ENCODE measurements around the gene ATP2C2.

Gene ATP2C2

DNA sequence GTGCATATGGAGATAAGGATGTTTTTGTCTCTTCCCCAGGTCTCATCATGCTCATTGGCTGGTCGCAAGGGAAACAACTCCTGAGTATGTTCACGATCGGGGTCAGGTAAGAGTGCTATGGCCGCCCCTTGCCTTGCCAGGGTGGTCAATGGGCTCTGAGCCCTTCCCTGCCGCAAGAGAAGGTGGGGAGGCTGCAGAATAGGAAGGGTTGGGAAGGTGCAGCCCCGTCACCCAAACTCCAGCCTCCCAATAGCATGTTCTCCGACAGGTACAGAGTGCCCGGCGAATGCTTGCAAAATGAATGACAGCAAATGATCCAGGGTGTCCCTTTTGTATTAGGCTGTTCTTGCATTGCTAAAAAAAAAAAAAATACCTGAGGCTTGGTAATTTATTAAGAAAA lies 57.4 kb downstream of the ATP2C2 start:
- WGBS = 91% methylated on average over 9 of the region's 9 CpGs
- peaks cover 19 to 37% of the 10 kb centered on the region in 2 experiments for H3K27me3 ChIP-seq (ENCODE audit: control insufficient read depth in 1 of 2, insufficient read depth in 1 of 2, low read length in 2 of 2)
- no peak for DNase-seq

DNA sequence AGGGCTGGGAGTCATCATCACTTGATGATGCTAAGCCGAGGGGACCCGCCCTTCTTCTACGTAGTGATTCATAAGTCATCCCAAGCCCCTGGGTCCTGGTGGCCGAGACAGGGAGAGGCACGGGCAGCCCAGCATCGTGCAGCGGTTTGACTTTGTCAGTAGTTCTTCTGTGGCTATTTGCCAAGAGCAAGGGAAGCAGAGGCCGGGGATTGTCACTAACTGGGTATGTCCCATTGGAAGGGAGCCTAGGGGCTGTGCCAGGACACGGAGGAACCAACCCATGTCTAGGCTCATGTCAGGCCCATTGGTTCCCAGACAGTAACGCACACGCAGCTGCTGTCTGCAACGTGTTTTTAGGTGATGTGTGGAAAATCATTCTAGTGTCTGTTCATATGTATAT lies 58.5 kb downstream of the ATP2C2 start:
- Histone ChIP-seq H3K18ac (ENCODE audit: low read depth in 1 of 2, low read length in 2 of 2) (no peak overlapping the region), H3K9ac (ENCODE audit: low read length) (no peak overlapping the region), H3K4me3 (ENCODE audit: insufficient read depth in 1 of 2, low read depth in 1 of 2, low read length in 2 of 2) (no peak overlapping the region), H2BK120ac (ENCODE audit: low read depth, low read length) (no peak overlapping the region), H3K14ac (ENCODE audit: low read length in 2 of 2) (no peak overlapping the region), H3K27ac (ENCODE audit: low read length, poor library complexity, severe bottlenecking) (no peak overlapping the region), H2BK12ac (ENCODE audit: low read length in 2 of 2) (no peak overlapping the region), H2AK5ac (ENCODE audit: low read length, severe bottlenecking) (no peak overlapping the region), H3K9me3 (ENCODE audit: control insufficient read depth, low read length) (peaks cover 9% of the 10 kb centered on the region), H2BK5ac (ENCODE audit: low read depth, low read length, poor library complexity, severe bottlenecking) (no peak overlapping the region), H2BK15ac (ENCODE audit: low read depth, poor library complexity, severe bottlenecking) (no peak overlapping the region), H3K23ac (ENCODE audit: low read length in 2 of 2) (no peak overlapping the region), H4K8ac (ENCODE audit: low read length) (no peak overlapping the region), H3K4ac (ENCODE audit: low read depth in 1 of 2, low read length in 2 of 2) (no peak overlapping the region), H3K27me3 (ENCODE audit: control insufficient read depth in 1 of 2, insufficient read depth in 1 of 2, low read length in 2 of 2) (peaks cover 26 to 44% of the 10 kb centered on the region in 2 experiments), H4K91ac (ENCODE audit: low read length) (no peak overlapping the region), H3K79me1 (replicated peaks; ENCODE audit: low read length, poor library complexity, severe bottlenecking) (no peaks in the 10 kb centered on the region), H2AFZ (ENCODE audit: low read depth, low read length) (no peak overlapping the region), H3K4me1 (ENCODE audit: control insufficient read depth, insufficient read depth, low read depth, low read length) (no peaks in the 10 kb centered on the region), H3K4me2 (ENCODE audit: low read length, poor library complexity, severe bottlenecking) (no peak overlapping the region), H3K36me3 (ENCODE audit: control insufficient read depth in 1 of 2, insufficient read depth in 2 of 2, low read depth in 1 of 2, low read length in 2 of 2) (no peaks in the 10 kb centered on the region)
- no peak for DNase-seq
- 90% methylated on average over 9 of the region's 12 CpGs for WGBS

More for the DNA sequence above, 57.4 kb downstream of the ATP2C2 start:
- Histone ChIP-seq H3K36me3 (ENCODE audit: control insufficient read depth in 1 of 2, insufficient read depth in 2 of 2, low read depth in 1 of 2, low read length in 2 of 2) (no peaks in the 10 kb centered on the region), H2BK120ac (ENCODE audit: low read depth, low read length) (no peak overlapping the region), H2AFZ (ENCODE audit: low read depth, low read length) (no peak overlapping the region), H3K4me1 (ENCODE audit: control insufficient read depth, insufficient read depth, low read depth, low read length) (no peaks in the 10 kb centered on the region), H2AK5ac (ENCODE audit: low read length, severe bottlenecking) (no peak overlapping the region), H3K14ac (ENCODE audit: low read length in 2 of 2) (no peak overlapping the region), H4K91ac (ENCODE audit: low read length) (no peak overlapping the region), H2BK15ac (ENCODE audit: low read depth, poor library complexity, severe bottlenecking) (no peak overlapping the region), H3K27ac (ENCODE audit: low read length, poor library complexity, severe bottlenecking) (no peak overlapping the region), H3K4ac (ENCODE audit: low read depth in 1 of 2, low read length in 2 of 2) (no peak overlapping the region), H3K79me1 (replicated peaks; ENCODE audit: low read length, poor library complexity, severe bottlenecking) (no peaks in the 10 kb centered on the region), H3K9me3 (ENCODE audit: control insufficient read depth, low read length) (peaks cover 9% of the 10 kb centered on the region), H3K4me3 (ENCODE audit: insufficient read depth in 1 of 2, low read depth in 1 of 2, low read length in 2 of 2) (no peak overlapping the region), H3K18ac (ENCODE audit: low read depth in 1 of 2, low read length in 2 of 2) (no peak overlapping the region), H4K8ac (ENCODE audit: low read length) (no peak overlapping the region), H3K9ac (ENCODE audit: low read length) (no peak overlapping the region), H2BK12ac (ENCODE audit: low read length in 2 of 2) (no peak overlapping the region), H2BK5ac (ENCODE audit: low read depth, low read length, poor library complexity, severe bottlenecking) (no peak overlapping the region), H3K23ac (ENCODE audit: low read length in 2 of 2) (no peak overlapping the region), H3K4me2 (ENCODE audit: low read length, poor library complexity, severe bottlenecking) (no peak overlapping the region)

DNA sequence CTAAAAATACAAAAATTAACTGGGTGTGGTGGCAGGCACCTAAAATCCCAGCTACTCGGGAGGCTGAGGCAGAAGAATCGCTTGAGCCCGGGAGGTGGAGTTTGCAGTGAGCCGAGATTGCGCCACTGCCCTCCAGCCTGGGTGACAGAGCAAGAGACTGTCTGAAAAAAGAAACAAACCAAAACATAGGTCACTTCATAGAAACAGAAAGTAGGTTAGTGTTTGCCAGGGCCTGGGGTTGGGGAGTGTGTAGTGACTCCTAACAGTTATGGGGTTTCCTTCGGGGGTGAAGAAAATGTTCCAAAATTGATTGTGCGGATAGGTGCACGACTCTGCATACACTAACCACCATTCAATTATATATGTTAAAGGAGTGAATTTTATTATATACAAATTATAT lies 59.2 kb downstream of the ATP2C2 start:
- no peak overlapping the region for H3K23ac ChIP-seq (ENCODE audit: low read length in 2 of 2)
- no peak overlapping the region for H2BK15ac ChIP-seq (ENCODE audit: low read depth, poor library complexity, severe bottlenecking)
- H3K4me1 ChIP-seq (ENCODE audit: control insufficient read depth, insufficient read depth, low read depth, low read length) = no peaks in the 10 kb centered on the region
- 86% methylated on average over 5 of the region's 8 CpGs for WGBS
- no peak overlapping the region for H4K8ac ChIP-seq (ENCODE audit: low read length)
- peaks cover 9% of the 10 kb centered on the region for H3K9me3 ChIP-seq (ENCODE audit: control insufficient read depth, low read length)
- no peak overlapping the region for H3K4me3 ChIP-seq (ENCODE audit: insufficient read depth in 1 of 2, low read depth in 1 of 2, low read length in 2 of 2)
- H3K9ac ChIP-seq (ENCODE audit: low read length) = no peak overlapping the region
- H3K27ac ChIP-seq (ENCODE audit: low read length, poor library complexity, severe bottlenecking) = no peak overlapping the region
- H2BK12ac ChIP-seq (ENCODE audit: low read length in 2 of 2) = no peak overlapping the region
- peak; percentile 9 for DNase-seq
- no peak overlapping the region for H3K4me2 ChIP-seq (ENCODE audit: low read length, poor library complexity, severe bottlenecking)
- no peak overlapping the region for H3K14ac ChIP-seq (ENCODE audit: low read length in 2 of 2)
- peaks cover 26 to 42% of the 10 kb centered on the region in 2 experiments for H3K27me3 ChIP-seq (ENCODE audit: control insufficient read depth in 1 of 2, insufficient read depth in 1 of 2, low read length in 2 of 2)
- H2AFZ ChIP-seq (ENCODE audit: low read depth, low read length) = no peak overlapping the region
- H3K18ac ChIP-seq (ENCODE audit: low read depth in 1 of 2, low read length in 2 of 2) = no peak overlapping the region
- H3K79me1 ChIP-seq (replicated peaks; ENCODE audit: low read length, poor library complexity, severe bottlenecking) = no peaks in the 10 kb centered on the region
- H2BK5ac ChIP-seq (ENCODE audit: low read depth, low read length, poor library complexity, severe bottlenecking) = no peak overlapping the region
- no peak overlapping the region for H4K91ac ChIP-seq (ENCODE audit: low read length)
- no peak overlapping the region for H2AK5ac ChIP-seq (ENCODE audit: low read length, severe bottlenecking)
- no peak overlapping the region for H3K4ac ChIP-seq (ENCODE audit: low read depth in 1 of 2, low read length in 2 of 2)
- no peak overlapping the region for H2BK120ac ChIP-seq (ENCODE audit: low read depth, low read length)
- H3K36me3 ChIP-seq (ENCODE audit: control insufficient read depth in 1 of 2, insufficient read depth in 2 of 2, low read depth in 1 of 2, low read length in 2 of 2) = no peaks in the 10 kb centered on the region

DNA sequence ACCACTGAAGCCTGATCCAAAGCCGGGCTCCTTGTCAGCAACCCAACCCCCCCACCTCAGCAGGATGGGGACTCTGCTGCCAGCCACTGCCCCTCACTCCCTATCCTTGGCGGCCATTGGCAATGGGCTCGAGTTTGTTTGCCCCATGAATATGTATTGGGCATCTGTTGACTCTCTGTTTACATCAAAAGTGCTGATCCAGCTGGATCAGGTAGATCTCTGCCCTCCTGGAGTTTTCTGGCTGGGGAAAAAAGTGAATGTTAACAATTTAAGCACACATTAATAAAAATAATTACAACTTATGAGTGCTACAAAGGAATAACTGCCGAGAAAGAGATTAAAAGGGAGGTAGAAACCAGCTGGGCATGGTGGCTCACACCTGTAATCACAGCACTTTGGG lies 62.5 kb downstream of the ATP2C2 start:
- Histone ChIP-seq H2AK5ac (ENCODE audit: low read length, severe bottlenecking) (no peak overlapping the region), H3K4ac (ENCODE audit: low read depth in 1 of 2, low read length in 2 of 2) (no peak overlapping the region), H2BK15ac (ENCODE audit: low read depth, poor library complexity, severe bottlenecking) (no peak overlapping the region), H3K27ac (ENCODE audit: low read length, poor library complexity, severe bottlenecking) (no peak overlapping the region), H3K27me3 (ENCODE audit: control insufficient read depth in 1 of 2, insufficient read depth in 1 of 2, low read length in 2 of 2) (peaks cover 26 to 39% of the 10 kb centered on the region in 2 experiments), H3K9ac (ENCODE audit: low read length) (no peak overlapping the region), H3K79me1 (replicated peaks; ENCODE audit: low read length, poor library complexity, severe bottlenecking) (no peaks in the 10 kb centered on the region), H2BK5ac (ENCODE audit: low read depth, low read length, poor library complexity, severe bottlenecking) (no peak overlapping the region), H4K91ac (ENCODE audit: low read length) (no peak overlapping the region), H3K36me3 (ENCODE audit: control insufficient read depth in 1 of 2, insufficient read depth in 2 of 2, low read depth in 1 of 2, low read length in 2 of 2) (no peaks in the 10 kb centered on the region), H2BK12ac (ENCODE audit: low read length in 2 of 2) (no peak overlapping the region), H3K4me1 (ENCODE audit: control insufficient read depth, insufficient read depth, low read depth, low read length) (no peaks in the 10 kb centered on the region), H2AFZ (ENCODE audit: low read depth, low read length) (no peak overlapping the region), H3K14ac (ENCODE audit: low read length in 2 of 2) (no peak overlapping the region), H4K8ac (ENCODE audit: low read length) (no peak overlapping the region), H2BK120ac (ENCODE audit: low read depth, low read length) (no peak overlapping the region), H3K4me2 (ENCODE audit: low read length, poor library complexity, severe bottlenecking) (no peak overlapping the region), H3K9me3 (ENCODE audit: control insufficient read depth, low read length) (no peaks in the 10 kb centered on the region), H3K18ac (ENCODE audit: low read depth in 1 of 2, low read length in 2 of 2) (no peak overlapping the region), H3K23ac (ENCODE audit: low read length in 2 of 2) (no peak overlapping the region), H3K4me3 (ENCODE audit: insufficient read depth in 1 of 2, low read depth in 1 of 2, low read length in 2 of 2) (no peak overlapping the region)
- no peak for DNase-seq
- 45% methylated on average over 4 of the region's 4 CpGs for WGBS
